ENCODE results near the gene VWA8.

DNA sequence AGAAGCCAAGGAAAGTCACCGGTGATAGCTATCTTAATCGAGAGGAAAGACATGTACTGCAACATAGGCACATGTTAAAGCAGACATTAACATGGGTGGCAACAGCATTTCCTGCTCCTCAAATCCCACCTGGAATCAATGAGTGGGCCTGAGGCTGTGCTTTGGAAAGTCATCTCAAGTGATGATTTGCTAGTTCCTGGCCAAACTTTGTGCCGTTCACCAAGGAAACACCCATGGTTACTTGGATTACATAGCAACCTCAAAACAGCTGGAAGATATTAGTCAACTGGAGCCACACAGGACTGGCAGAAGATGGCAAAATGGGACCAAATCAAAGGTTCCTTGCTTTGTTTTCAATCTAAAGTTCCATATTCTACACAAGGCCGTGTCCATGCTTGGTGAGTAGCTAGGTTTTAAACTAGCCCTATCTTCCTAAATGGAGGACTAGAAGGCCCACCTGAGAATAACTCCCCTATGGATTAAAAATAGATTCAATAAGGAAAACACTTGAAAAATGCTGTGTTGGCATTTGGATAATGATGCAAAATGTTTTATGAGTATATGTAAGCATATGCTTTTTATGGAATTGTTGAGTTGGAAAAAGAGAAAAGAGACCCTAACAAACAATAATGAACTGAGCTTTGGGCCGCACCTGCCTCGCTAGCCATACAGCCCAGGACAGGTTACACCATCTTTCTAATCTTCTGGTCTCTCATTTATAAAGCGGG, 359.0 kb downstream of the VWA8 start:
- TF ChIP-seq RXRA (IDR thresholded peaks at IDR 0.05; ENCODE audit: borderline replicate concordance, low read depth) (no peak), POLR2AphosphoS5 (IDR thresholded peaks at IDR 0.05; ENCODE audit: low read depth, low read length) (no peak), JUND (IDR thresholded peaks at IDR 0.05) (no peak), CHD2 (IDR thresholded peaks at IDR 0.05; ENCODE audit: low read length, partially characterized antibody) (no peak), EP300 (IDR thresholded peaks at IDR 0.05; ENCODE audit: borderline replicate concordance in 1 of 2, low read depth in 1 of 2, low read length in 1 of 2) (no peak), SIN3A (IDR thresholded peaks at IDR 0.05; ENCODE audit: borderline replicate concordance, low read depth, low read length) (no peak), FOXJ3 (CRISPR knock-in tag; IDR thresholded peaks at IDR 0.05) (no peak), TAF1 (IDR thresholded peaks at IDR 0.05; ENCODE audit: borderline replicate concordance, low read depth, low read length) (no peak)
- TF ChIP-seq, protein P1, sequence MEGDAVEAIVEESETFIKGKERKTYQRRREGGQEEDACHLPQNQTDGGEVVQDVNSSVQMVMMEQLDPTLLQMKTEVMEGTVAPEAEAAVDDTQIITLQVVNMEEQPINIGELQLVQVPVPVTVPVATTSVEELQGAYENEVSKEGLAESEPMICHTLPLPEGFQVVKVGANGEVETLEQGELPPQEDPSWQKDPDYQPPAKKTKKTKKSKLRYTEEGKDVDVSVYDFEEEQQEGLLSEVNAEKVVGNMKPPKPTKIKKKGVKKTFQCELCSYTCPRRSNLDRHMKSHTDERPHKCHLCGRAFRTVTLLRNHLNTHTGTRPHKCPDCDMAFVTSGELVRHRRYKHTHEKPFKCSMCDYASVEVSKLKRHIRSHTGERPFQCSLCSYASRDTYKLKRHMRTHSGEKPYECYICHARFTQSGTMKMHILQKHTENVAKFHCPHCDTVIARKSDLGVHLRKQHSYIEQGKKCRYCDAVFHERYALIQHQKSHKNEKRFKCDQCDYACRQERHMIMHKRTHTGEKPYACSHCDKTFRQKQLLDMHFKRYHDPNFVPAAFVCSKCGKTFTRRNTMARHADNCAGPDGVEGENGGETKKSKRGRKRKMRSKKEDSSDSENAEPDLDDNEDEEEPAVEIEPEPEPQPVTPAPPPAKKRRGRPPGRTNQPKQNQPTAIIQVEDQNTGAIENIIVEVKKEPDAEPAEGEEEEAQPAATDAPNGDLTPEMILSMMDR (IDR thresholded peaks at IDR 0.05) = no peak
- TF ChIP-seq, protein P2, sequence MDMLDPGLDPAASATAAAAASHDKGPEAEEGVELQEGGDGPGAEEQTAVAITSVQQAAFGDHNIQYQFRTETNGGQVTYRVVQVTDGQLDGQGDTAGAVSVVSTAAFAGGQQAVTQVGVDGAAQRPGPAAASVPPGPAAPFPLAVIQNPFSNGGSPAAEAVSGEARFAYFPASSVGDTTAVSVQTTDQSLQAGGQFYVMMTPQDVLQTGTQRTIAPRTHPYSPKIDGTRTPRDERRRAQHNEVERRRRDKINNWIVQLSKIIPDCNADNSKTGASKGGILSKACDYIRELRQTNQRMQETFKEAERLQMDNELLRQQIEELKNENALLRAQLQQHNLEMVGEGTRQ (IDR thresholded peaks at IDR 0.05; ENCODE audit: borderline replicate concordance, low read depth, low read length) = no peak
- TF ChIP-seq, protein P3, sequence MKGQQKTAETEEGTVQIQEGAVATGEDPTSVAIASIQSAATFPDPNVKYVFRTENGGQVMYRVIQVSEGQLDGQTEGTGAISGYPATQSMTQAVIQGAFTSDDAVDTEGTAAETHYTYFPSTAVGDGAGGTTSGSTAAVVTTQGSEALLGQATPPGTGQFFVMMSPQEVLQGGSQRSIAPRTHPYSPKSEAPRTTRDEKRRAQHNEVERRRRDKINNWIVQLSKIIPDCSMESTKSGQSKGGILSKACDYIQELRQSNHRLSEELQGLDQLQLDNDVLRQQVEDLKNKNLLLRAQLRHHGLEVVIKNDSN (IDR thresholded peaks at IDR 0.05; ENCODE audit: borderline replicate concordance, low read depth) = no peak
- TF ChIP-seq, protein P4, sequence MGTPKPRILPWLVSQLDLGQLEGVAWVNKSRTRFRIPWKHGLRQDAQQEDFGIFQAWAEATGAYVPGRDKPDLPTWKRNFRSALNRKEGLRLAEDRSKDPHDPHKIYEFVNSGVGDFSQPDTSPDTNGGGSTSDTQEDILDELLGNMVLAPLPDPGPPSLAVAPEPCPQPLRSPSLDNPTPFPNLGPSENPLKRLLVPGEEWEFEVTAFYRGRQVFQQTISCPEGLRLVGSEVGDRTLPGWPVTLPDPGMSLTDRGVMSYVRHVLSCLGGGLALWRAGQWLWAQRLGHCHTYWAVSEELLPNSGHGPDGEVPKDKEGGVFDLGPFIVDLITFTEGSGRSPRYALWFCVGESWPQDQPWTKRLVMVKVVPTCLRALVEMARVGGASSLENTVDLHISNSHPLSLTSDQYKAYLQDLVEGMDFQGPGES (IDR thresholded peaks at IDR 0.05; ENCODE audit: low read depth, low read length) = no peak
- TF ChIP-seq, protein P5, sequence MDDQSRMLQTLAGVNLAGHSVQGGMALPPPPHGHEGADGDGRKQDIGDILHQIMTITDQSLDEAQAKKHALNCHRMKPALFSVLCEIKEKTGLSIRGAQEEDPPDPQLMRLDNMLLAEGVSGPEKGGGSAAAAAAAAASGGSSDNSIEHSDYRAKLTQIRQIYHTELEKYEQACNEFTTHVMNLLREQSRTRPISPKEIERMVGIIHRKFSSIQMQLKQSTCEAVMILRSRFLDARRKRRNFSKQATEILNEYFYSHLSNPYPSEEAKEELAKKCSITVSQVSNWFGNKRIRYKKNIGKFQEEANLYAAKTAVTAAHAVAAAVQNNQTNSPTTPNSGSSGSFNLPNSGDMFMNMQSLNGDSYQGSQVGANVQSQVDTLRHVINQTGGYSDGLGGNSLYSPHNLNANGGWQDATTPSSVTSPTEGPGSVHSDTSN (IDR thresholded peaks at IDR 0.05) = no peak
- TF ChIP-seq, protein P6, sequence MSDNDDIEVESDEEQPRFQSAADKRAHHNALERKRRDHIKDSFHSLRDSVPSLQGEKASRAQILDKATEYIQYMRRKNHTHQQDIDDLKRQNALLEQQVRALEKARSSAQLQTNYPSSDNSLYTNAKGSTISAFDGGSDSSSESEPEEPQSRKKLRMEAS (IDR thresholded peaks at IDR 0.05; ENCODE audit: low read depth) = no peak
